Body of pancreas (tissue), 4 donors: Measurements from ENCODE around the gene CCDC134. TPM values are rescaled to one million over a fixed set of nuclear protein-coding genes. Genes with fewer than 3 reads are reported as not detected.
"Not testable (repeated sequence)": the region's sequence is repeated elsewhere in the genome, so short reads cannot be mapped to it uniquely, and the experiment has no call there.

Experiments
- ATAC-seq: fragments of 150-250 bp; one replicate; pipeline ENCODE4 v1.9.1; 2016
- DNase-seq, 4 donors: peaks; one replicate each; pipeline ENCODE4 v3.0.0-alpha.2; 2019
- H3K27ac ChIP-seq, 4 donors: fragments of 200-600 bp; sonication (generic); 1 replicate in 3 of 4; 2 replicates in 1 of 4; pipeline versions ENCODE4 v1.5.1 to v1.6.1; 2016 to 2019; ENCODE audit warnings: mild to moderate bottlenecking in 1 of 4, mixed read lengths in 1 of 4, moderate library complexity in 1 of 4
- H3K27me3 ChIP-seq, 2 donors: fragments of 200-600 bp; sonication (generic); one replicate each; pipeline ENCODE4 v1.6.0; 2016; ENCODE audit warnings: mild to moderate bottlenecking in 1 of 2
- H3K36me3 ChIP-seq, 2 donors: fragments of 200-600 bp; sonication (generic); replicated peaks in 1 of 2; 2 replicates each; pipeline ENCODE4 v1.5.1; 2016; ENCODE audit warnings: low read depth in 2 of 2; ENCODE audit not compliant: insufficient read depth in 1 of 2
- H3K4me1 ChIP-seq: fragments of 200-600 bp; sonication (generic); one replicate; pipeline ENCODE4 v1.6.0; 2016
- H3K4me3 ChIP-seq, 2 donors: fragments of 200-600 bp; sonication (generic); 1 replicate in 1 of 2; 2 replicates in 1 of 2; pipeline ENCODE4 v1.5.1; 2016 to 2019
- H3K9me3 ChIP-seq, 3 donors: fragments of 200-600 bp; sonication (generic); 1 replicate in 2 of 3; 2 replicates in 1 of 3; pipeline ENCODE4 v1.5.1; 2016
- CTCF ChIP-seq, 7 experiments: fragments of 450-650 bp in 4 of 7; fragments of 200-600 bp in 3 of 7; sonication (generic) in 3 of 7; IDR thresholded peaks; one replicate each; pipeline ENCODE4 v1.5.1; 2016 to 2019; ENCODE audit warnings: antibody characterized with exemption in 7 of 7
- POLR2A ChIP-seq, 3 donors: fragments of 450-650 bp; IDR thresholded peaks; one replicate each; pipeline ENCODE4 v1.6.1; 2016; ENCODE audit warnings: antibody characterized with exemption in 3 of 3, mild to moderate bottlenecking in 2 of 3
- WGBS, 2 donors: methylation state at CpG; one replicate each; pipeline ENCODE4 v1.1.5; 2017; 5-methylcytosine and 5-hydroxymethylcytosine counted together
- intact Hi-C: fragments of 100-400 bp; cut with DNase I; formaldehyde crosslinking; loops from one replicate; pipeline ENCODE4 v1.15.1; 2023
- total RNA-seq, 2 donors: library from RNA; depleted of rRNA; stranded (reverse); fragments of >200 nt; gene quantifications; one replicate each; pipeline ENCODE4 v1.1.0, GENCODE V29; 2016

CCDC134 gene
- total RNA-seq, 2 donors from 2014 or later, result 3.1 to 13.5 TPM

GRCh38 chr22:41863472-41863871 lies 63.0 kb downstream of the CCDC134 start:
- H3K27ac ChIP-seq, result no peak overlapping the region

GRCh38 chr22:41868556-41868955 lies 68.1 kb downstream of the CCDC134 start:
- Histone ChIP-seq H3K4me3 (no peak overlapping the region), H3K36me3 (peaks cover 6 to 26% of the 10 kb centered on the region in 2 donors), H3K27me3 (no peaks in the 10 kb centered on the region), H3K9me3 (no peaks in the 10 kb centered on the region), H3K27ac (no peak overlapping the region), H3K4me1 (no peaks in the 10 kb centered on the region)
- TF ChIP-seq CTCF (IDR thresholded peaks at IDR 0.05) (no peak), POLR2A (IDR thresholded peaks at IDR 0.05) (no peak)
- intact Hi-C loops, result no loop called here
- DNase-seq (no peak), ATAC-seq (no peak)
- 84 to 89% methylated on average over 9 of the region's 10 CpGs for WGBS, 2 donors

More at GRCh38 chr22:41863472-41863871, 63.0 kb downstream of the CCDC134 start:
- Histone ChIP-seq H3K36me3 (peaks cover 3 to 9% of the 10 kb centered on the region in 2 donors), H3K4me1 (peaks cover 5% of the 10 kb centered on the region), H3K4me3 (no peak overlapping the region), H3K9me3 (no peaks in the 10 kb centered on the region), H3K27me3 (no peaks in the 10 kb centered on the region)
- intact Hi-C loops, result no loop called here
- WGBS, 2 donors, result 75 to 81% methylated on average over 2 of the region's 2 CpGs
- ATAC-seq, result no peak
- no peak for DNase-seq
- no peak for TF ChIP-seq CTCF (IDR thresholded peaks at IDR 0.05)
- no peak for TF ChIP-seq POLR2A (IDR thresholded peaks at IDR 0.05)

- H3K9me3 ChIP-seq, H3K27ac ChIP-seq, H3K4me1 ChIP-seq, intact Hi-C loops, H3K27me3 ChIP-seq, H3K4me3 ChIP-seq, DNase-seq, ATAC-seq: not testable (repeated sequence)
- peaks cover 6 to 28% of the 10 kb centered on the region in 2 donors for H3K36me3 ChIP-seq
- WGBS, 2 donors, result 85 to 90% methylated on average over 1 of the region's 1 CpG
Observed at GRCh38 chr22:41870081-41870480, 69.6 kb downstream of the CCDC134 start.

GRCh38 chr22:41870786-41871185 lies 70.3 kb downstream of the CCDC134 start:
- H3K4me3 ChIP-seq, result no peak overlapping the region
- H3K27me3 ChIP-seq, result no peaks in the 10 kb centered on the region
- H3K9me3 ChIP-seq, result no peaks in the 10 kb centered on the region
- ATAC-seq, result no peak
- H3K4me1 ChIP-seq, result no peaks in the 10 kb centered on the region
- 79 to 85% methylated on average over 4 of the region's 4 CpGs for WGBS, 2 donors
- no peak for DNase-seq
- intact Hi-C loops, result no loop called here
- H3K36me3 ChIP-seq, result peaks cover 6 to 30% of the 10 kb centered on the region in 2 donors
- no peak overlapping the region for H3K27ac ChIP-seq
- TF ChIP-seq CTCF (IDR thresholded peaks at IDR 0.05), result no peak
- TF ChIP-seq POLR2A (IDR thresholded peaks at IDR 0.05), result no peak

- TF ChIP-seq POLR2A (IDR thresholded peaks at IDR 0.05), result no peak
- TF ChIP-seq CTCF (IDR thresholded peaks at IDR 0.05), result no peak
- 61 to 74% methylated on average over 5 of the region's 5 CpGs for WGBS, 2 donors
- H3K36me3 ChIP-seq, result peaks cover 4 to 33% of the 10 kb centered on the region in 2 donors
- H3K4me1 ChIP-seq, result no peaks in the 10 kb centered on the region
- intact Hi-C loops, result no loop called here
- ATAC-seq (no peak), DNase-seq (no peak)
- H3K4me3 ChIP-seq, result no peak overlapping the region
- H3K9me3 ChIP-seq, result no peaks in the 10 kb centered on the region
- no peak overlapping the region for H3K27ac ChIP-seq
- H3K27me3 ChIP-seq, result no peaks in the 10 kb centered on the region
Observed at GRCh38 chr22:41873391-41873790, 72.9 kb downstream of the CCDC134 start.
